Upper lobe of right lung (tissue), 1 donor: ENCODE results near the gene ASTN1. TPM values are rescaled to one million over a fixed set of nuclear protein-coding genes. Genes with fewer than 3 reads are reported as not detected.

ENCODE experiments used
- ATAC-seq: fragments of 200-7000 bp; cut with Tn5 transposase; one replicate; pipeline ENCODE4 v1.9.1; 2020; ENCODE audit warnings: mild to moderate bottlenecking, moderate library complexity
- DNase-seq: peaks from one replicate; pipeline ENCODE4 v3.0.0-alpha.2; 2020
- H3K27ac ChIP-seq: fragments of 200-600 bp; one replicate; pipeline ENCODE4 v1.8.0; 2022
- H3K27me3 ChIP-seq: fragments of 200-600 bp; one replicate; pipeline ENCODE4 v1.8.0; 2022; ENCODE audit warnings: mild to moderate bottlenecking
- H3K36me3 ChIP-seq: fragments of 200-600 bp; one replicate; pipeline ENCODE4 v1.8.0; 2022
- H3K4me1 ChIP-seq: fragments of 200-600 bp; one replicate; pipeline ENCODE4 v1.8.0; 2022
- H3K4me3 ChIP-seq: fragments of 200-600 bp; one replicate; pipeline ENCODE4 v1.8.0; 2022; ENCODE audit warnings: mild to moderate bottlenecking
- H3K9me3 ChIP-seq: fragments of 200-600 bp; one replicate; pipeline ENCODE4 v1.8.0; 2022
- CTCF ChIP-seq: fragments of 200-600 bp; IDR thresholded peaks from one replicate; pipeline ENCODE4 v1.8.0; 2022; ENCODE audit warnings: antibody characterized with exemption
- intact Hi-C: fragments of 100-400 bp; cut with DNase I; formaldehyde crosslinking; loops from one replicate; pipeline ENCODE4 v1.11.0; 2022
- long read RNA-seq: library from polyadenylated mRNA; unstranded; transcript quantifications from one replicate; pipeline ENCODE4 v2.0.0, GENCODE V29; 2021
- total RNA-seq: library from RNA; stranded (reverse); fragmentation: NEBNext Ultra II Directional; extraction: Animal tissue kit (Norgen Biotek cat#: 25700); gene quantifications from one replicate; pipeline ENCODE4 v1.2.1, GENCODE V29; 2021
- donor health status: DM: no; HTN: yes; CAD: no; lungs with severe emphysema.

Gene ASTN1
- 0.20 TPM for total RNA-seq
- long read RNA-seq = 0 reads

GRCh38 chr1:177164380-177165068 is at the start of gene ASTN1:
TSS of gene ASTN1 (minus strand) at chr1:177164712. CDS start at chr1:177164676, 36 bp downstream.
- H3K27me3 ChIP-seq = peaks cover 37% of the 10 kb centered on the region
- peak within 1 kb of the TSS; percentile 4 for H3K4me3 ChIP-seq
- no peaks in the 10 kb centered on the region for H3K36me3 ChIP-seq
- H3K27ac ChIP-seq = no peak within 1 kb of the TSS
- TF ChIP-seq CTCF = no peak
- intact Hi-C loops = no loop called here
- DNase-seq (no peak), ATAC-seq (no peak)
- no peaks in the 10 kb centered on the region for H3K9me3 ChIP-seq
- no peaks in the 10 kb centered on the region for H3K4me1 ChIP-seq

DNA sequence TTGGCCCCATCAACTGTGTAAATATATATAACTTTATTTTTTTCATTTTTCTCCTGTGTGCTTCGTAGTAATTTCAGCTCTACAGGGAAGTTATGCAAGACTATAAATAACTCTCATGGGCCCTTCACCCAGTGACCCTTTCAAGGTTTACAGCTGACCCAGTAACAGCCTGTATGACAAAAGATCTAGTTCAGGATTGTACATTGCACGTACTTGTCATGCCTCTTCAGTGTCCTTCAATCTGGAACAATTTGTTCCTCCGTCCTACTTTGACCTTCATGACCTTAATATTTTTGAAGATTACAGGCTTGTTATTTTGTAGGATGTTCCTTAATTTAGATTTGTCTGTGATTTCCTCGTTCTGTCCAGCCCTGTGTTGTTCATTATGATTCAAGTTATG is 46.7 kb upstream of the ASTN1 start:
- Histone ChIP-seq H3K9me3 (no peaks in the 10 kb centered on the region), H3K36me3 (no peaks in the 10 kb centered on the region), H3K4me3 (no peak overlapping the region), H3K27ac (no peak overlapping the region), H3K4me1 (no peaks in the 10 kb centered on the region), H3K27me3 (no peaks in the 10 kb centered on the region)
- TF ChIP-seq CTCF = no peak
- ATAC-seq (peak; percentile 76), DNase-seq (no peak)
- intact Hi-C loops = no loop called here

- TF ChIP-seq CTCF = no peak
- no peaks in the 10 kb centered on the region for H3K27me3 ChIP-seq
- no peak for ATAC-seq
- no peak overlapping the region for H3K4me3 ChIP-seq
- H3K4me1 ChIP-seq = no peaks in the 10 kb centered on the region
- intact Hi-C loops = no loop called here
- H3K27ac ChIP-seq = no peak overlapping the region
- no peaks in the 10 kb centered on the region for H3K36me3 ChIP-seq
- no peak for DNase-seq
- H3K9me3 ChIP-seq = no peaks in the 10 kb centered on the region
Observed at GRCh38 chr1:177210071-177210470, 45.6 kb upstream of the ASTN1 start.

GRCh38 chr1:177209357-177209756 is 44.8 kb upstream of the ASTN1 start:
- ATAC-seq = peak; percentile 84
- intact Hi-C loops = no loop called here

DNA sequence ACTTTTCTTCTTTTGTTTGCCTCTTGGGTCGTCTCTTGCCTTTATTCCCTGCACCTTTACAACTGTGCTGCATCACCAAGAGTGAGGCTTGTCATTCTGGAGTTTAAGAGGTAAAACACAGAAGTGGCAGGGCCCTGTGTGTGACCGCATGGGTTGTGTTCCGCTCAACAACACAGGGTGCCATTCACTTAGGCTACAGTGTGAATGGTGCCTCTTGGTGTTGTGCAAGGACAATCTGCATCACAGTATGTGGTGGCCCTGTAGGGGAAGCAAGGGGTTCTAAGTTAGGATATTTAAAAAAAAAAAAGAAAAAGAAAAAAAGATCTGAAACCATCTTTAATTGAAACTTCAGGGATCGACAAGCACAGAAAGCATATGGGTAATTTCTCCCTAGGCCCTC is 44.4 kb upstream of the ASTN1 start:
- intact Hi-C loops = no loop called here
- TF ChIP-seq CTCF = no peak
- Histone ChIP-seq H3K4me1 (no peaks in the 10 kb centered on the region), H3K36me3 (no peaks in the 10 kb centered on the region), H3K27me3 (no peaks in the 10 kb centered on the region), H3K9me3 (no peaks in the 10 kb centered on the region), H3K27ac (no peak overlapping the region), H3K4me3 (no peak overlapping the region)
- DNase-seq = no peak
- no peak for ATAC-seq

More at GRCh38 chr1:177209357-177209756, 44.8 kb upstream of the ASTN1 start:
- Histone ChIP-seq H3K27ac (no peak overlapping the region), H3K4me3 (no peak overlapping the region), H3K9me3 (no peaks in the 10 kb centered on the region), H3K4me1 (no peaks in the 10 kb centered on the region), H3K27me3 (no peaks in the 10 kb centered on the region), H3K36me3 (no peaks in the 10 kb centered on the region)
- no peak for TF ChIP-seq CTCF
- DNase-seq = peak; percentile 61
